Ectodermal cell (in vitro differentiated cells): ENCODE data around the gene IQCN.

Experiments used
- H3K27ac ChIP-seq: 2 replicates; pipeline ENCODE4 v1.7.0; 2013; ENCODE audit warnings: mild to moderate bottlenecking, low read depth, low read length; ENCODE audit not compliant: insufficient read depth, poor library complexity, severe bottlenecking
- H3K27me3 ChIP-seq: 2 replicates; pipeline ENCODE4 v1.7.0; 2013; ENCODE audit warnings: mild to moderate bottlenecking, low read length; ENCODE audit not compliant: insufficient read depth, control insufficient read depth, poor library complexity, severe bottlenecking
- H3K36me3 ChIP-seq: one replicate; pipeline ENCODE4 v1.7.0; 2013; ENCODE audit warnings: low read length; ENCODE audit not compliant: control insufficient read depth, insufficient read depth
- H3K4me1 ChIP-seq: one replicate; pipeline ENCODE4 v1.7.0; 2013; ENCODE audit warnings: low read length; ENCODE audit not compliant: control insufficient read depth, insufficient read depth
- H3K4me3 ChIP-seq: 2 replicates; pipeline ENCODE4 v1.7.0; 2013; ENCODE audit warnings: low read depth, low read length, control low read depth; ENCODE audit not compliant: insufficient read depth
- H3K9me3 ChIP-seq: 2 replicates; pipeline ENCODE4 v1.7.0; 2013; ENCODE audit warnings: mild to moderate bottlenecking, low read length, moderate library complexity; ENCODE audit not compliant: control insufficient read depth
- WGBS, 2 experiments: methylation state at CpG; one replicate each; pipeline ENCODE4 v1.1.7; 2013; ENCODE audit warnings: missing lambda C conversion rate in 2 of 2; 5-methylcytosine and 5-hydroxymethylcytosine counted together

Gene IQCN

DNA sequence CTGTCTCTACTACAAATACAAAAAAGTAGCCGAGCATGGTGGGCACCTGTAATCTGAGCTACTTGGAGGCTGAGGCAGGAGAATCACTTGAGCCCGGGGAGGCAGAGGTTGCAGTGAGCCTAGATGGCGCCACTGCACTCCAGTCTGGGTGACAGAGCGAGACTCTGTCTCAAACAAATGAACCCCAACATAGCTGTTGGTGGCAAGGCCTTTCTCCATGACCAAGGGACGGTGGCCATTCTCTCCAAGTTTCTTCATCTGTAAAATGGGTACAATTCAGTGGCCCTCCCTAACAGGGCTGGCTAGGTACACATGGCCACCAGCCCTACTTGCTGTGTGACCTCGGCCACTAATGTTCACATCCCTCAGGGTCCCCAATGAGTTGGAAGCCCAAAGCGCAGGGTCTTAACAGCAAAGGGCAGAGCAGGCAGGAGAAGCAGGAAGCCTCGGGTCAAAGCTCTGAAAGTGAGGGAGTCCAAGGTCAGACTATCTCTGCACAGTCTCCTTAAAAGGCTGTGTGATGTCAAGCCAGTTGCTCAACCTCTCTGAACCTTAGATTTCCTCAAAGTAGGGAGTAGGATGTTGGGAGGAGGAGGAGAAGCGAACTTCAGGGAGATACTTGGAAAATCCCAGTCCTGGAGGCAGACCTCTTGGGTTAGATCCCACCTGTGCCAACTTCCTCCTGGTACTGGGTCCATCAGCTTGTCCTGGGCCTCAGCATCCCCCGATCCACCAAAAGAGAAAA lies 4.4 kb upstream of the IQCN start:
- Histone ChIP-seq H3K9me3 (no peaks in the 10 kb centered on the region), H3K36me3 (no peaks in the 10 kb centered on the region), H3K27me3 (no peaks in the 10 kb centered on the region), H3K4me1 (peaks cover 17% of the 10 kb centered on the region), H3K27ac (no peak overlapping the region), H3K4me3 (peak overlapping the region; percentile 96)
- 89% methylated on average over 10 of the region's 10 CpGs for WGBS, 2 experiments

DNA sequence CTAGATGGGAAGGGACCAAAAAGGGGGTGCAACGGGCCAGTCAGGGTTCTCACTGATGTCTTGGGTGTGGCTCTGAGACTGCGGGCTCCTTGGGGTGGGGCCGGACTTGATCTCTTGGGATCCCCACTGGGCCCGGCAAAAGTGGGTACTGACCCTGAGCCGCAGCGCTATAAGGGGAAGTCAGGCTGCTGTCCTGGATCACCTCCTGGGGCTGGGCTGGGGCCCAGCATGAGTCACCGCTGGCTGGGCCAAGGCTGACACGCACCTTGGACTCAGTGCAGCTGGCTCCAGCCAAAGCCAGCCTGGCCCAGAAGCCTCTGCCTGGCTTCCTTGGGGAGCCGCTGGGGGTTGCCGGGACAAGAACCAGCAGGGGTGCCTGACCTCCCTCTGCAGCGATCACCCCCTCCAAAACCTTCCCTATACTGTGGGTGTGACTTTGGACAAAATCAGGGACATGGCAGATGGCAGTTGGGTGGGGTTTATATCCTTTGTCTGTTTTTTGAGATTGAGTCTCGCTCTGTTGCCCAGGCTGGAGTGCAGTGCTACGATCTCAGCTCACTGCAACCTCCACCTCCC lies 617 bp upstream of the IQCN start:
- Histone ChIP-seq H3K9me3 (no peaks in the 10 kb centered on the region), H3K4me3 (no peak overlapping the region), H3K4me1 (peaks cover 12% of the 10 kb centered on the region), H3K36me3 (no peaks in the 10 kb centered on the region), H3K27me3 (no peaks in the 10 kb centered on the region), H3K27ac (no peak overlapping the region)
- 90 to 95% methylated on average over 13 of the region's 13 CpGs for WGBS, 2 experiments

DNA sequence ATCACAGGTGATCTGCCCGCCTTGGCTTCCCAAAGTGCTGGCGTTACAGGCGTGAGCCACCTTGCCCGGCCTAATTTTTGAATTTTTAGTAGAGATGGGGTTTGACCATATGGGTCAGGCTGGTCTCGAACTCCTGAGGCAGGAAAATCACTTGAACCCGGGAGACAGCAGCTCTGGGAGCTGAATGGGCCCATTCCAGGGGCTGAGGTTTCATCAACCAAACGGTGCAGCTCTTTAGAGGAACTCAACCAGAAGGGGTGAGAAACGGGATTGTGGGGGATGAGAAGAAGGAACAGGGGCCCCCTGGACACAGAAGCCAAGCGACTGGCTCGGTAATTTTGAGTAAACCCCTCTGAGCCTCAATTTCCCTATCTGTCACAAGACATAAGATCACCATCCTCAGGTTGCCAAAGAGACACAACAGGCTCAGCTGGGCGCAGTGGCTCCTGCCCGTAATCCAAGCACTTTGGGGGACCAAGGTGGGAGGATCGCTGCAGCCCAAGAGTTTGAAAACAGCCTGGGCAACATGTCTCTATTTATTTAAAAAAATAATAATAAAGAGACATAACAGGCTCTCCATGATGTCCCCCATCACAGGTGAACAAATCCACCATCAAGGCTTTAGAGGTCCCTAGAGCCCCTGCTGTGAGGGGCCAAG lies 562 bp downstream of the IQCN start:
- WGBS, 2 experiments, result 94 to 96% methylated on average over 13 of the region's 13 CpGs
- H3K36me3 ChIP-seq, result no peaks in the 10 kb centered on the region
- H3K27me3 ChIP-seq, result no peaks in the 10 kb centered on the region
- peaks cover 6% of the 10 kb centered on the region for H3K4me1 ChIP-seq
- H3K9me3 ChIP-seq, result no peaks in the 10 kb centered on the region
- no peak overlapping the region for H3K27ac ChIP-seq
- H3K4me3 ChIP-seq, result no peak overlapping the region

DNA sequence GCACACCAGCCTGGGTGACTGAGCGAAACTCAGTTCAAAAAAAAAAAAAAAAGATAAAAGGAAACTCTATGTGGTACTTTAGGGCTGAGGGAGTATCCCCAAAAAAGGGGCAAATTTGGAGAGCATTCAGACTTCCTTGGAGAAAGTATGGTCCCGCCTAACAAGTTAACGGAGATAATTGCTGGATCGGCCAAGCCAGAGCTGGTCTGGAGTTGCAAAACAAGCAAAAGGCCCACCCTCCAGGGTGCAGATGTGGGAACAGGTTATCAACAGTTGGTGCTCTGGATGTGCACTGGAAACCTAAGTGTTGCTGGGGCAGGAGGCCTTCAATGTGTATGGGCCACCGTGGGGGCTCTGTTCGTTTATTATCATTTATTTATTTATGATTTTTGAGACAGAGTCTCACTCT lies 2.8 kb downstream of the IQCN start:
- no peaks in the 10 kb centered on the region for H3K9me3 ChIP-seq
- WGBS, 2 experiments, result 85 to 94% methylated on average over 6 of the region's 6 CpGs
- H3K27ac ChIP-seq, result no peak overlapping the region
- H3K27me3 ChIP-seq, result no peaks in the 10 kb centered on the region
- peaks cover 5% of the 10 kb centered on the region for H3K36me3 ChIP-seq
- H3K4me1 ChIP-seq, result no peaks in the 10 kb centered on the region
- no peak overlapping the region for H3K4me3 ChIP-seq

DNA sequence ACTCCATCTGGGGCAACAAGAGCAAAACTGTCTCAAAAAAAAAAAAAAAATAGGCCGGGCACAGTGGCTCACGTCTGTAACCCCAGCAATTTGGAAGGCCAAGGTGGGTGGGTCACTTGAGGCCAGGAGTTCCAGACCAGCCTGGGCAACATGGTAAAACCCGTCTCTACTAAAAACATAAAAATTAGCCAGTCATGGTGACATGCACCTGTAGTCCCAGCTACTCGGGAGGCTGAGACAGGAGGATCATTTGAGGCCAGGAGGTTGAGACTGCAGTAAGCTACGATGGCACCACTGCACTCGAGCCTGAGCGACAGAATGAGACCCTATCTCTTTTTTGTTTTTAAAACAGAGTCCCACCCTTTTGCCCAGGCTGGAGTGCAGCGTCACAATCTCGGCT lies 3.9 kb downstream of the IQCN start:
- no peaks in the 10 kb centered on the region for H3K27me3 ChIP-seq
- no peaks in the 10 kb centered on the region for H3K4me1 ChIP-seq
- 93 to 94% methylated on average over 9 of the region's 9 CpGs for WGBS, 2 experiments
- H3K4me3 ChIP-seq, result no peak overlapping the region
- H3K27ac ChIP-seq, result no peak overlapping the region
- no peaks in the 10 kb centered on the region for H3K9me3 ChIP-seq
- peaks cover 14% of the 10 kb centered on the region for H3K36me3 ChIP-seq

DNA sequence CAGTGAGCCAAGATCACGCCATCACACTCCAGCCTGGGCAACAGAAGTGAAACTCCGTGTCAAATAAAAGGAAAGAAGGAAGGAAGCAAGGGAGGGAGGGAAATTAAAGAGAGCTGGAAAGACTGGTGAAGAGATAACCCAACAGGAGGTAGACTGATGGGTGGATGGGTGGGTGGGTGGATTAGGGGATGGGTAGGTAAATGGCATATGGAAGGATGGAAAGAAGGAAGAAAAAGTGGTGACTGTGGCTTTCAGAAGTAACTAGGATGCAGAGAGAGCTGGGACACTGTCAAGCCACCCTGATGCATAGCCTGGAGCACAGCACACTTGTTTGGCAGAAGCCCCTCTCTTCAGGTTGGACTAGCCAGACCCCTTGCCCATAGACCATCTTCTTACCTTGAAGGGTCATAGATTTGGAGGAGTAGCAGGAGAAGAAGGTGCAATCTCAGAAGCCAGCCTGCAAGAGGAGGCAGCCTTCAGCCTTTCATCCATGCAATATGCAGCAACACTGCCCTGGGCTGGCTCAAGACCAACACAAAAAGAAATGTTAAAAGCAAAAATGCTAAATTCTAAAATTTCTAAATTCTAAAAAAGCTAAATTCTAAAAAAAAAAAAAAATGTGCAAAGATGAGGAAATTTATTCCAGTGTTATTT lies 5.1 kb downstream of the IQCN start:
- H3K4me1 ChIP-seq, result no peaks in the 10 kb centered on the region
- no peak overlapping the region for H3K27ac ChIP-seq
- H3K27me3 ChIP-seq, result no peaks in the 10 kb centered on the region
- no peak overlapping the region for H3K4me3 ChIP-seq
- 89 to 91% methylated on average over 2 of the region's 2 CpGs for WGBS, 2 experiments
- H3K9me3 ChIP-seq, result no peaks in the 10 kb centered on the region
- peaks cover 14% of the 10 kb centered on the region for H3K36me3 ChIP-seq

DNA sequence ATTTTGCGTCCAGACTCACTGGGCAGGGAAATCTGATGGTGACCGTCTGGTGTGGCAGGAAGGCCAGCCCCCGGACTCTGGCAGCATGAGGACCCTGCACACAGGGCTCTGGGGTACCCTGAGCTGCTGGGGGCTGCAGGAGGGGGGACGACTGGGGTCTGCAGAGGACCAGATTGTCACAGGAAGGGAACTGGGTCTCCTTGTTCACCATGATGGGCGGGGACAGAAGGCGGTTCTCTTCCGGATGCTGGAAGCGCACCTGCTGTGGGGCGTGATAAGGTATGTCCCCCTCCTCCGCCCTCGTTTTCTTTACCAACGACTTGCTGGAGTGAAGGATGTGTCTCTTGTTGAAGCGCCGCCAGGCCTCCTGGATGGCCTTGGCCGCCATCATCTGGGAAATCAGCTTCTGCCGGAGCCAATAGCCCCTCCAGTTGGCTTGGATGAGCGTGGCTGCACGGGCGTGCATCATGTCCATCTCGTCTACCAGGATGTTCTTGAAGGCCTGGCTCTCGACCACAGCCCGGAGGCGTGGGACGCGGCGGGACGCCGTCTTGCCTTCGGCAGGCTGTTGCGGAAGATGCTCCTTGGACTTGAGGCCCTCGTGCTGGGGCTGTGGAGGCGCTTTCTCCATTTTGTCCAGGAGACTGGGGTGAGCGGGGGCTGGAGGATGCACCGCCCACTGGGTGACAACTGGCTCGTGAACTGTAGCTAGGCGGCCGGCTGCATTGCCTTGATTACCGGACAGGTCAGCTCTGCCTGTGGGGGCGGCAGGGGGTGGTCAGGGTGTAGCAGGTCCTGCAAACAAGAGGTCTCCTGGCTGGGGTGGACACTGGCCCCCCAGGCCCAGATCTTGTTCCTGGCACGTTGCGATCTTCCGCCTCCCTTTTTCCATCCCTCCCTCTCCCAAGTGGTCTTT lies 7.2 kb downstream of the IQCN start:
- Histone ChIP-seq H3K27me3 (no peaks in the 10 kb centered on the region), H3K27ac (no peak overlapping the region), H3K4me3 (no peak overlapping the region), H3K4me1 (no peaks in the 10 kb centered on the region), H3K36me3 (peaks cover 14% of the 10 kb centered on the region), H3K9me3 (no peaks in the 10 kb centered on the region)
- WGBS, 2 experiments, result 95% methylated on average over 42 of the region's 42 CpGs

DNA sequence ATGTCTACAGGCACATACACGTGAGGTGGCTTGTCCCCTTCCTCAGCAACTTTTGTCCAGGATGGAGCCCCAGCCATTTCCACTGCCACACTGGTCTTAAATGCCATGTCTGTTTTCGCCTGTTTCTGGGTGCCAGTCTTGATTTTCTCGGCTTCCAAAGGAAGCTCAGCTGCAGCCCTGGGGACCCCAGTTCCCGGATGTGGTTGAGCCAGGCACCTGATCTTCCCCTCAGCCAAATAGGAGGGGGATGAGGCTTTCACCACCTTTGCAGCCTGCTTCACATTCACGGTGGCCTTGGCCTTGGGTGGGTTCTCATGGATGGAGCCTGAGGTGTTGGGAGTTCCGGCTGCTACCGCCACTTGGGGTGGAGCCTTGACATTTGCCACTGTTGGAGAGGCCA lies 8.7 kb downstream of the IQCN start:
- H3K27ac ChIP-seq, result no peak overlapping the region
- no peaks in the 10 kb centered on the region for H3K4me1 ChIP-seq
- H3K4me3 ChIP-seq, result no peak overlapping the region
- 96 to 97% methylated on average over 7 of the region's 7 CpGs for WGBS, 2 experiments
- H3K36me3 ChIP-seq, result peaks cover 14% of the 10 kb centered on the region
- no peaks in the 10 kb centered on the region for H3K27me3 ChIP-seq
- H3K9me3 ChIP-seq, result no peaks in the 10 kb centered on the region

DNA sequence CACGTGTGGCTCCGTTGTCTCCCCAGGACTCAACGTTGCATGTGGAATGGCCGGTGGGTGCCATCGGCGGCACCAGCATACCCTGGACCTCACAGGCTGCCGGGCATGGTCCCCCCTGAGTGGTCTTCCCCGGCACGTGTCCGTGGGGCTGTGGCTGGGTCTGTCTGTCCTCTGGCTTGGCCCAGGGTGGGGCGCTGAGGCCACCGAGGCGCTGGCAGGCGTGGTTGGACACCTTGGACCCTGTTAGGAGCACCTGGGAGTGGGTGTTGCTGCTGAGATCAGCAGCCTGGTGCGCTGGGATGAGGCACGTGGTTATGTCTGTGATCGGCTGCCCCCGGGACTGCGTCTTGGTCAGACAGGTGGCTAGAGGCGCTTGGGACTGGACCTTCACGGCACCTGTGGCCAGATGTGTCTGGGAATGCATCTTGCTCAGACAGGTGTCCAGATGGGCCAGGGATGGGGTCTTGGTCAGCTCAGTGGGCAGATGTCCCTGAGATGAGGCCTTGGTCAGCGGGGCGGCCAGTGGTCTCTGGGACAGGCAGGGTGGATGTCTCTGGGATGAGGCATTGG lies 9.2 kb downstream of the IQCN start:
- H3K4me1 ChIP-seq, result no peaks in the 10 kb centered on the region
- peaks cover 14% of the 10 kb centered on the region for H3K36me3 ChIP-seq
- no peak overlapping the region for H3K27ac ChIP-seq
- H3K9me3 ChIP-seq, result no peaks in the 10 kb centered on the region
- H3K27me3 ChIP-seq, result no peaks in the 10 kb centered on the region
- H3K4me3 ChIP-seq, result no peak overlapping the region
- WGBS, 2 experiments, result 96% methylated on average over 23 of the region's 23 CpGs
